OCI-LY3 (cell line): ENCODE measurements around the gene TMEM87B.

Source experiments
- H2AFZ ChIP-seq: fragments of 200-600, 300-600 bp; shearing (Covaris generic); 2 replicates; pipeline ENCODE4 v1.6.0; 2014; ENCODE audit warnings: antibody characterized with exemption, low read depth, low read length
- H3K27ac ChIP-seq: fragments of 200-600, 300-600 bp; sonication (generic); 2 replicates; pipeline ENCODE4 v1.5.1; 2014; ENCODE audit warnings: mild to moderate bottlenecking, low read length, moderate library complexity, mixed read lengths
- H3K27me3 ChIP-seq: fragments of 200-600, 300-600 bp; sonication (generic); 2 replicates; pipeline ENCODE4 v1.6.1; 2014; ENCODE audit warnings: low read depth, low read length, mixed read lengths
- H3K36me3 ChIP-seq: fragments of 200-600, 300-600 bp; sonication (generic); replicated peaks from 2 replicates; pipeline ENCODE3; 2014; ENCODE audit warnings: low read depth, low read length, mixed read lengths
- H3K4me1 ChIP-seq: fragments of 300-600, 200-600 bp; sonication (generic); 2 replicates; pipeline ENCODE4 v1.6.1; 2014; ENCODE audit warnings: low read length, mixed read lengths
- H3K4me2 ChIP-seq: fragments of 200-600, 300-600 bp; sonication (generic); 2 replicates; pipeline ENCODE4 v1.6.1; 2014; ENCODE audit warnings: low read length, mixed read lengths
- H3K4me3 ChIP-seq: fragments of 300-600, 200-600 bp; sonication (generic); 2 replicates; pipeline ENCODE4 v1.5.1; 2014; ENCODE audit warnings: antibody characterized with exemption, mild to moderate bottlenecking, low read length, moderate library complexity
- H3K79me2 ChIP-seq: fragments of 300-600, 200-600 bp; shearing (Covaris generic); 2 replicates; pipeline ENCODE4 v1.6.1; 2014; ENCODE audit warnings: mild to moderate bottlenecking, low read length, mixed read lengths
- H3K9ac ChIP-seq: fragments of 300-600, 200-600 bp; shearing (Covaris generic); 2 replicates; pipeline ENCODE4 v1.6.0; 2014; ENCODE audit warnings: mild to moderate bottlenecking, low read length, moderate library complexity
- H3K9me3 ChIP-seq: fragments of 200-600, 300-600 bp; shearing (Covaris generic); 2 replicates; pipeline ENCODE4 v1.6.1; 2014; ENCODE audit warnings: low read length, mixed read lengths; ENCODE audit not compliant: insufficient read depth
- H4K20me1 ChIP-seq: fragments of 200-600, 300-600 bp; sonication (generic); 2 replicates; pipeline ENCODE4 v1.6.1; 2016; ENCODE audit warnings: low read length, mixed read lengths; ENCODE audit not compliant: insufficient read depth
- EZH2phosphoT487 ChIP-seq: fragments of 200-600 bp; shearing (Covaris generic); IDR thresholded peaks from 2 replicates; pipeline ENCODE4 v1.6.1; 2018; ENCODE audit warnings: antibody characterized with exemption, mixed run types, low read depth
- TF ChIP-seq, protein P1 (sequence below): fragments of 200-600, 300-600 bp; sonication (generic); IDR thresholded peaks from 2 replicates; pipeline ENCODE4 v1.5.1; 2014; ENCODE audit warnings: antibody characterized with exemption, low read length, low read depth

The TMEM87B gene

DNA sequence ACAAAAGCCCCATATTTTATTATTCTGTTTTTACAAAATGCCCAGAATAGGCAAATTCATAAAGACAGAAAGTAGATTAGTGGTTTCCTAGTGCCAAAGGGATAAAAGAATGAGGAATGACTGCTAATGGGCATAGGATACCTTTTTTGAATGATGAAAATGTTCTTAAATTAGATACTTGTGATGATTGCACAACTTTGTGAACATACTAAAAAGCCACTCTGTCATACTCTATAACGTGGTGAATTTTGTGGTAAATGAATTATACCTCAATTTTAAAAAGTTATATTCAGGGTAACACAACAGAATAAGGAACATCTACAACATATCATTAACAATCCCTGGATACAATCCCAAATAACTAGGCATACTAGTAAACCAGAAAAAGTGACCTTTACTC lies 74.0 kb downstream of the TMEM87B start:
- Histone ChIP-seq H3K79me2 (no peaks in the 10 kb centered on the region), H3K9ac (no peak overlapping the region), H3K4me1 (no peaks in the 10 kb centered on the region), H4K20me1 (no peaks in the 10 kb centered on the region), H3K9me3 (no peaks in the 10 kb centered on the region), H2AFZ (no peak overlapping the region), H3K4me2 (no peak overlapping the region), H3K27ac (no peak overlapping the region), H3K4me3 (no peak overlapping the region), H3K36me3 (peaks cover 3% of the 10 kb centered on the region), H3K27me3 (no peaks in the 10 kb centered on the region)
- TF ChIP-seq, protein P1, sequence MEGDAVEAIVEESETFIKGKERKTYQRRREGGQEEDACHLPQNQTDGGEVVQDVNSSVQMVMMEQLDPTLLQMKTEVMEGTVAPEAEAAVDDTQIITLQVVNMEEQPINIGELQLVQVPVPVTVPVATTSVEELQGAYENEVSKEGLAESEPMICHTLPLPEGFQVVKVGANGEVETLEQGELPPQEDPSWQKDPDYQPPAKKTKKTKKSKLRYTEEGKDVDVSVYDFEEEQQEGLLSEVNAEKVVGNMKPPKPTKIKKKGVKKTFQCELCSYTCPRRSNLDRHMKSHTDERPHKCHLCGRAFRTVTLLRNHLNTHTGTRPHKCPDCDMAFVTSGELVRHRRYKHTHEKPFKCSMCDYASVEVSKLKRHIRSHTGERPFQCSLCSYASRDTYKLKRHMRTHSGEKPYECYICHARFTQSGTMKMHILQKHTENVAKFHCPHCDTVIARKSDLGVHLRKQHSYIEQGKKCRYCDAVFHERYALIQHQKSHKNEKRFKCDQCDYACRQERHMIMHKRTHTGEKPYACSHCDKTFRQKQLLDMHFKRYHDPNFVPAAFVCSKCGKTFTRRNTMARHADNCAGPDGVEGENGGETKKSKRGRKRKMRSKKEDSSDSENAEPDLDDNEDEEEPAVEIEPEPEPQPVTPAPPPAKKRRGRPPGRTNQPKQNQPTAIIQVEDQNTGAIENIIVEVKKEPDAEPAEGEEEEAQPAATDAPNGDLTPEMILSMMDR: no peak

DNA sequence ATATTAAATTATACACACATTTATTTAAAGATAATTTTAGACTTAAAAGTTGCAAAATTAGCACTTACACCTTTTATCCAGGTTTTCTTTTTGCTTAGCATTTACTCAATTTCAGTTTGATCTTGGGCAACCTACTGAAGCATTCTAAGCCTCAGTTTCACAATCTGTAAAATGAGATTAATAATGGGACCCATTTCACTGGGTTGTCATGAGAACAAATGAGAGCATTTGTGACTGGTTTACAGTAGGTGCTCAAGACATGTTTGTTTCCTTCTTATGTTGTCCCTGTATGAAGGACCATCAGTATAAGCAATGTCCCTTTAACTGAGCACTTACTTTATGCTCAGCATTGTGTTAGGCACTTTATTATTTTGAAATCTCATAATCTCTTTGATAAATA lies 78.3 kb downstream of the TMEM87B start:
- Histone ChIP-seq H3K9ac (no peak overlapping the region), H3K4me3 (no peak overlapping the region), H3K9me3 (no peaks in the 10 kb centered on the region), H4K20me1 (no peaks in the 10 kb centered on the region), H3K27ac (no peak overlapping the region), H3K79me2 (no peaks in the 10 kb centered on the region), H3K27me3 (no peaks in the 10 kb centered on the region), H3K36me3 (no peaks in the 10 kb centered on the region), H3K4me1 (no peaks in the 10 kb centered on the region), H2AFZ (no peak overlapping the region), H3K4me2 (no peak overlapping the region)
- TF ChIP-seq, protein P1: no peak
- no peak for TF ChIP-seq EZH2phosphoT487

DNA sequence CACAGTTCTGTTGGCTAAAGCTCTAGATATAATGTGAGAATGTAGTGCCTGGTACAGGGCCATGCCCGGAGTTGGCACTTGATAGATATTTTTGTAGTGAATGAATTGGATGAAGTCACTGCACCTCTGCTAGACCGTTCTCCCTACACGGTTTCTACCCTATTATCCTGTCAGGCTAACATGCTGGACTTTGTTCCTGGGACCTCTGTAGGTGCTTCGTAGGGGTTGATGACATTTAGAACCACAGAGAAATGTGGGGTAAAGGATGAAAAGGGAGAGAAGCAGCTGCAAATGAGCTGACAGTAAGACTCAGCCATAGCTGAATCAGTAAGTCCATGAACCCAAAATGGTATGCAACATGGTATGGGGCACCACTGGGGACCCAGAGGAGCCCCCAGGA lies 79.1 kb downstream of the TMEM87B start:
- Histone ChIP-seq H3K9ac (no peak overlapping the region), H3K4me2 (no peak overlapping the region), H3K27ac (no peak overlapping the region), H2AFZ (no peak overlapping the region), H3K4me3 (no peak overlapping the region), H3K27me3 (no peaks in the 10 kb centered on the region), H3K36me3 (no peaks in the 10 kb centered on the region), H3K4me1 (no peaks in the 10 kb centered on the region), H4K20me1 (no peaks in the 10 kb centered on the region), H3K9me3 (no peaks in the 10 kb centered on the region), H3K79me2 (no peaks in the 10 kb centered on the region)
- TF ChIP-seq, protein P1: no peak
- no peak for TF ChIP-seq EZH2phosphoT487

DNA sequence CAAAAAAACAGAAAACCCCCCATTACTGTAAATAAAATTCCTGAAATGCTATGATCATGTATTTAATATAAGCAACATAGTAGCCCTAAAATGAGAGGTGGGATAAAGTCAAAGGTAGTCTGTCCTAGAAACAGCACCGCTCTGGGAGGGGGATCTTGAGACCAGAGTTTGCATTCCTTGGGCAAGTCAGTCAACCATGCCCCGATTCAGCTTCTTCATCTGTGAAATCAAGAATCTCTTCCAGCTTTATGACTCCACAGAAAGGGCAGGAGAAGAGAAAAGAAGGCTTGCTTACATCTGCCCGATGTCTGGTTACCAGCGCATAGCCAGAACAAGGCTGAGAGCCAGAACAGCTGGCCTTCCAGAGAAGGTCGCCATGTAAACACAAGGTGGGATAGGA lies 81.0 kb downstream of the TMEM87B start:
- no peaks in the 10 kb centered on the region for H3K79me2 ChIP-seq
- no peaks in the 10 kb centered on the region for H3K27me3 ChIP-seq
- H3K4me2 ChIP-seq: no peak overlapping the region
- no peaks in the 10 kb centered on the region for H3K4me1 ChIP-seq
- no peaks in the 10 kb centered on the region for H4K20me1 ChIP-seq
- TF ChIP-seq, protein P1: no peak
- TF ChIP-seq EZH2phosphoT487: no peak
- no peaks in the 10 kb centered on the region for H3K9me3 ChIP-seq
- H3K27ac ChIP-seq: no peak overlapping the region
- H3K36me3 ChIP-seq: no peaks in the 10 kb centered on the region
- H2AFZ ChIP-seq: no peak overlapping the region
- no peak overlapping the region for H3K4me3 ChIP-seq
- no peak overlapping the region for H3K9ac ChIP-seq
